ENCODE measurements around the gene LRRFIP1.
"Not testable (repeated sequence)": the region's sequence is repeated elsewhere in the genome, so short reads cannot be mapped to it uniquely, and the experiment has no call there.

Gene LRRFIP1

GRCh38 chr2:237680702-237681478, 53.5 kb downstream of the LRRFIP1 start:
- in situ Hi-C loops (cut with HindIII; ENCODE audit: low sequenced_read_pairs): loop anchor here (5.0 kb wide), 2 partner anchors 39 to 79 kb away; no protein-coding TSS in a partner anchor

- in situ Hi-C loops (cut with HindIII; ENCODE audit: low sequenced_read_pairs): loop anchor here (5.0 kb wide), 2 partner anchors 40 to 80 kb away; no protein-coding TSS in a partner anchor
Observed at GRCh38 chr2:237682151-237682550, 54.8 kb downstream of the LRRFIP1 start.

- in situ Hi-C loops (cut with HindIII; ENCODE audit: low sequenced_read_pairs): loop anchor here (5.0 kb wide), 2 partner anchors 41 to 81 kb away; no protein-coding TSS in a partner anchor
Observed at GRCh38 chr2:237682856-237683670, 55.7 kb downstream of the LRRFIP1 start.

GRCh38 chr2:237685408-237685807, 58.0 kb downstream of the LRRFIP1 start:
- in situ Hi-C loops (cut with HindIII; ENCODE audit: low sequenced_read_pairs): no loop called here

- in situ Hi-C loops (cut with HindIII; ENCODE audit: low sequenced_read_pairs): no loop called here
Observed at GRCh38 chr2:237686659-237687136, 59.3 kb downstream of the LRRFIP1 start.

- in situ Hi-C loops (cut with HindIII; ENCODE audit: low sequenced_read_pairs): no loop called here
Observed at GRCh38 chr2:237688081-237688480, 60.7 kb downstream of the LRRFIP1 start.

GRCh38 chr2:237688541-237688940, 61.2 kb downstream of the LRRFIP1 start:
- in situ Hi-C loops (cut with HindIII; ENCODE audit: low sequenced_read_pairs): not testable (repeated sequence)

- in situ Hi-C loops (cut with HindIII; ENCODE audit: low sequenced_read_pairs): no loop called here
Observed at GRCh38 chr2:237689336-237690131, 62.1 kb downstream of the LRRFIP1 start.

- in situ Hi-C loops (cut with HindIII; ENCODE audit: low sequenced_read_pairs): no loop called here
Observed at GRCh38 chr2:237691029-237691907, 63.9 kb downstream of the LRRFIP1 start.

GRCh38 chr2:237691908-237692600, 64.7 kb downstream of the LRRFIP1 start:
- in situ Hi-C loops (cut with HindIII; ENCODE audit: low sequenced_read_pairs): no loop called here

- in situ Hi-C loops (cut with HindIII; ENCODE audit: low sequenced_read_pairs): no loop called here
Observed at GRCh38 chr2:237692601-237693290, 65.4 kb downstream of the LRRFIP1 start.

- in situ Hi-C loops (cut with HindIII; ENCODE audit: low sequenced_read_pairs): no loop called here
Observed at GRCh38 chr2:237693291-237693994, 66.1 kb downstream of the LRRFIP1 start.

GRCh38 chr2:237694415-237695194, 67.2 kb downstream of the LRRFIP1 start:
- in situ Hi-C loops (cut with HindIII; ENCODE audit: low sequenced_read_pairs): no loop called here

- in situ Hi-C loops (cut with HindIII; ENCODE audit: low sequenced_read_pairs): no loop called here
Observed at GRCh38 chr2:237695201-237695780, 67.9 kb downstream of the LRRFIP1 start.

GRCh38 chr2:237696461-237696860, 69.1 kb downstream of the LRRFIP1 start:
- in situ Hi-C loops (cut with HindIII; ENCODE audit: low sequenced_read_pairs): no loop called here

- in situ Hi-C loops (cut with HindIII; ENCODE audit: low sequenced_read_pairs): no loop called here
Observed at GRCh38 chr2:237697586-237698357, 70.4 kb downstream of the LRRFIP1 start.

Measured in DLD1 (cell line).